Astrocyte of the cerebellum (primary cell): ENCODE measurements around the gene PPIL3.
A peak's percentile ranks its signal among the peaks of the same experiment; 100 is the strongest.

Experiments used
- DNase-seq: peaks from one replicate; pipeline ENCODE4 v3.0.0-alpha.2; 2011; ENCODE audit warnings: low read depth
- H3K4me3 ChIP-seq: 2 replicates; pipeline ENCODE4 v1.5.1; 2011; ENCODE audit warnings: mild to moderate bottlenecking, low read depth, low read length, moderate library complexity
- CTCF ChIP-seq: IDR thresholded peaks from 2 replicates; pipeline ENCODE4 v1.5.1; 2012; ENCODE audit warnings: low read length, low read depth, moderate library complexity, mild to moderate bottlenecking; ENCODE audit errors: missing control alignments
- in situ Hi-C: cut with HindIII; loops from 2 replicates; pipeline ENCODE4 v1.10.0; 2017; ENCODE audit warnings: low sequenced_read_pairs

Gene PPIL3

GRCh38 chr2:200888704-200889625 is at the start of gene PPIL3, which contains the start of gene NIF3L1:
Gene PPIL3 (minus strand): TSS chr2:200889077. CDS start chr2:200887615, 1,462 bp downstream.
Gene NIF3L1 (plus strand): TSS chr2:200889371. CDS start chr2:200891944, 2,573 bp downstream.
- DNase-seq, result peak; percentile 96
- in situ Hi-C loops, result no loop called here
- H3K4me3 ChIP-seq, result peak within 1 kb of the TSS; percentile 86
- no peak for TF ChIP-seq CTCF

GRCh38 chr2:200930947-200931626 is 42.2 kb upstream of the PPIL3 start:
- DNase-seq, result no peak
- in situ Hi-C loops, result no loop called here
- H3K4me3 ChIP-seq, result no peak overlapping the region
- no peak for TF ChIP-seq CTCF

GRCh38 chr2:200929334-200930249 is 40.7 kb upstream of the PPIL3 start:
- TF ChIP-seq CTCF, result no peak
- in situ Hi-C loops, result no loop called here
- H3K4me3 ChIP-seq, result no peak overlapping the region
- DNase-seq, result no peak

GRCh38 chr2:200922439-200922838 is 33.6 kb upstream of the PPIL3 start:
- DNase-seq, result no peak
- no peak for TF ChIP-seq CTCF
- H3K4me3 ChIP-seq, result no peak overlapping the region
- in situ Hi-C loops, result no loop called here

- DNase-seq, result no peak
- H3K4me3 ChIP-seq, result no peak overlapping the region
- in situ Hi-C loops, result no loop called here
- TF ChIP-seq CTCF, result no peak
These were observed 24.8 kb upstream of the PPIL3 start for GRCh38 chr2:200913654-200914053.

GRCh38 chr2:200909958-200910357 is 21.1 kb upstream of the PPIL3 start:
- in situ Hi-C loops, result loop anchor here (10.0 kb wide), 1 partner anchor 275 kb away; the partner anchor contains the start of gene CASP10
- no peak for TF ChIP-seq CTCF
- DNase-seq, result no peak
- no peak overlapping the region for H3K4me3 ChIP-seq
